Ishikawa (cell line): ENCODE measurements around the gene GDAP1L1.

Source experiments
- CREB1 ChIP-seq: IDR thresholded peaks from 2 replicates; pipeline ENCODE4 v1.6.1; 2012; ENCODE audit warnings: low read depth
- EGR1 ChIP-seq: IDR thresholded peaks from 2 replicates; pipeline ENCODE4 v1.6.1; 2012
- EP300 ChIP-seq: IDR thresholded peaks from 2 replicates; pipeline ENCODE4 v1.6.1; 2012; ENCODE audit warnings: borderline replicate concordance
- FOXM1 ChIP-seq: IDR thresholded peaks from 2 replicates; pipeline ENCODE4 v1.6.1; 2012; ENCODE audit warnings: low read depth, borderline replicate concordance
- NFIC ChIP-seq: IDR thresholded peaks from 2 replicates; pipeline ENCODE4 v1.6.1; 2012
- REST ChIP-seq: IDR thresholded peaks from 2 replicates; pipeline ENCODE4 v1.6.1; 2012; ENCODE audit warnings: low read depth, mild to moderate bottlenecking
- TAF1 ChIP-seq: IDR thresholded peaks from 2 replicates; pipeline ENCODE4 v1.6.1; 2012; ENCODE audit warnings: low read depth, mild to moderate bottlenecking
- TCF12 ChIP-seq: IDR thresholded peaks from 2 replicates; pipeline ENCODE4 v1.6.1; 2012; ENCODE audit warnings: low read depth
- TEAD4 ChIP-seq: IDR thresholded peaks from 2 replicates; pipeline ENCODE4 v1.6.1; 2012
- YY1 ChIP-seq: IDR thresholded peaks from 2 replicates; pipeline ENCODE4 v1.6.1; 2012; ENCODE audit warnings: low read depth
- ZBTB7A ChIP-seq: IDR thresholded peaks from 2 replicates; pipeline ENCODE4 v1.6.1; 2012; ENCODE audit warnings: low read depth
- TF ChIP-seq, protein P1 (sequence below): IDR thresholded peaks from 2 replicates; pipeline ENCODE4 v1.6.1; 2012
- TF ChIP-seq, protein P2 (sequence below): IDR thresholded peaks from 2 replicates; pipeline ENCODE4 v1.6.1; 2012

DNA sequence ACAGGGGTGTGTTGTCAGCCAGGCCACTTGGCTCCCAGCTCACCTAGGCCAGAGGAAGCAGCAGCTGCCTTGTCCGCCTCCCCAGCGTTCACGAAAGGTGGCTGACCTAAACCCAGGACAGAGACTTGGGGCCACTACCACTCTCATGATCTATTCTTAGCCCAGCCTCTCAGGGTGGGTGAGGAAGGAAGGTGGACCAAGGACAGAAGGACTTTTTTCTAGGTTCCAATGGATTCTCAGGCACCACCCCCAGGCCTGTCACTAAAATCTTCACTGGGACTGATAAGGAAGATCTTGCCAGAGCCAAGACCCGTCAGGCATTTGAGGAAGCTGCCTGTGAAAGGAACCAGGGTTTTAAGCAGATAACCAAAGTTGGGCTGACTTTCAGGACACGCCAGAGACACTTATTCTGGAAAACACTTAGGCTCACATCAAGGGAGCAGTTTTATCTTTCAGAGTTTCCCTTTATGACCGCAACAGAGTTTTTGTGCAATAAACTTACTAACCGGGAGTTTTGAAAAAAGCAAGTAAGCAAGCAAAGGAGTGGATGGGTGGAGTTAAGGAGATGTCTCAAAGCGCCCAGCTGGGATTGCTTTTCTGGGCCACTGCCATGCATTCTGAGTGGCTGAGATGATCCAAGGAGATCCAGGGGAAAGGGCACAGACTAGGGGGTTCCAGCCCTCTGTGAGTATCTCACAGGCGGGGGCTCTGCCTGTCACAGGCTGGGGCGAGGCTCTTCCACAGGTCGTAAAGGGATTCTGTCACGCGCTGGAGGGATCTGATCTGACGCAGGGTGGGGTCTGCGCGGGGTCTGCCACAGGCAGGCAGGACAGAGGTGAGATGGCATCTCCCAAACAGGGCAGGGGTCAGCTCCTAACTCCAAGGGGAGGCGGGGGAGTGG, 62.9 kb downstream of the GDAP1L1 start:
- TF ChIP-seq NFIC = no peak
- TF ChIP-seq EP300 = no peak
- no peak for TF ChIP-seq CREB1
- TF ChIP-seq TAF1 = no peak
- TF ChIP-seq REST = no peak
- TF ChIP-seq YY1 = no peak
- TF ChIP-seq, protein P1, sequence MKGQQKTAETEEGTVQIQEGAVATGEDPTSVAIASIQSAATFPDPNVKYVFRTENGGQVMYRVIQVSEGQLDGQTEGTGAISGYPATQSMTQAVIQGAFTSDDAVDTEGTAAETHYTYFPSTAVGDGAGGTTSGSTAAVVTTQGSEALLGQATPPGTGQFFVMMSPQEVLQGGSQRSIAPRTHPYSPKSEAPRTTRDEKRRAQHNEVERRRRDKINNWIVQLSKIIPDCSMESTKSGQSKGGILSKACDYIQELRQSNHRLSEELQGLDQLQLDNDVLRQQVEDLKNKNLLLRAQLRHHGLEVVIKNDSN = no peak
- no peak for TF ChIP-seq ZBTB7A
- no peak for TF ChIP-seq TCF12
- TF ChIP-seq, protein P2, sequence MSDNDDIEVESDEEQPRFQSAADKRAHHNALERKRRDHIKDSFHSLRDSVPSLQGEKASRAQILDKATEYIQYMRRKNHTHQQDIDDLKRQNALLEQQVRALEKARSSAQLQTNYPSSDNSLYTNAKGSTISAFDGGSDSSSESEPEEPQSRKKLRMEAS = no peak
- no peak for TF ChIP-seq FOXM1
- TF ChIP-seq TEAD4 = no peak
- TF ChIP-seq EGR1 = no peak
